ENCODE measurements around the gene PMM2. TPM values are rescaled to one million over a fixed set of nuclear protein-coding genes. Genes with fewer than 3 reads are reported as not detected.
A peak's percentile ranks its signal among the peaks of the same experiment; 100 is the strongest.

PMM2 gene
- total RNA-seq, 4 donors from 2014 or later, result 15.4 to 29.0 (median 20.3) TPM

- ATAC-seq, result no peak
- TF ChIP-seq POLR2AphosphoS5 (IDR thresholded peaks at IDR 0.05) (no peak), EP300 (IDR thresholded peaks at IDR 0.05) (no peak), CTCF (IDR thresholded peaks at IDR 0.05) (no peak)
- Histone ChIP-seq H3K36me3 (peaks cover 0 to 82% of the 10 kb centered on the region in 2 donors), H3K27ac (peak overlapping the region in 2 of 4 donors; percentile 4 to 7), H3K27me3 (no peaks in the 10 kb centered on the region), H3K9me3 (no peaks in the 10 kb centered on the region), H3K4me3 (no peak overlapping the region), H3K4me1 (peaks cover 0 to 10% (median 0%) of the 10 kb centered on the region in 3 donors)
- WGBS, 2 donors (ENCODE audit: low coverage in 1 of 2), result 58 to 71% methylated on average over 9 to 14 of the region's 16 CpGs
Observed at GRCh38 chr16:8892101-8892575, 94.5 kb downstream of the PMM2 start.

DNA sequence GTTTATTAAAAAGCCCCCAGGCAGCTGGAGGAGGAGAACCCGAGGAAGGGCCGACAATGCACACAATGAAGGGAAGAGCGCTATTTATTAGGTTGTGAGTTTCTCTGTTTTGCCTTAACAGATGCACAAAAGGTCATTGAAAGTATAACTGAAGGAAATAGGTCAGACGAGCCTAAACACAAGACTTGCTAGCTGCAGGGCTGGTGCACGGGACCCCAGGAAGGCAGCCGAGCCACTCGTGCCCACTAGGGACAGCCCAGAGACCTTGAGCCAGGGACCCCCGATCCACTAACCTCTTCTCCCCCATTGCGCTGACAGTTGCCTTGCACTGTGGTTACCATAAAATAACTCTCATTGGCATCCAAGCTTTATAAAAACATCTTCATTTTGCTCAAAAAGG, 95.8 kb downstream of the PMM2 start:
- 61 to 73% methylated on average over 7 of the region's 9 CpGs for WGBS, 2 donors (ENCODE audit: low coverage in 1 of 2)
- no peak for ATAC-seq
- Histone ChIP-seq H3K4me3 (no peak overlapping the region), H3K36me3 (peaks cover 0 to 94% of the 10 kb centered on the region in 2 donors), H3K9me3 (no peaks in the 10 kb centered on the region), H3K27me3 (no peaks in the 10 kb centered on the region), H3K27ac (no peak overlapping the region), H3K4me1 (peaks cover 0 to 1% (median 0%) of the 10 kb centered on the region in 3 donors)
- TF ChIP-seq POLR2A (IDR thresholded peaks at IDR 0.05) (no peak), EP300 (IDR thresholded peaks at IDR 0.05) (no peak), CTCF (IDR thresholded peaks at IDR 0.05) (no peak), POLR2AphosphoS5 (IDR thresholded peaks at IDR 0.05) (no peak)

DNA sequence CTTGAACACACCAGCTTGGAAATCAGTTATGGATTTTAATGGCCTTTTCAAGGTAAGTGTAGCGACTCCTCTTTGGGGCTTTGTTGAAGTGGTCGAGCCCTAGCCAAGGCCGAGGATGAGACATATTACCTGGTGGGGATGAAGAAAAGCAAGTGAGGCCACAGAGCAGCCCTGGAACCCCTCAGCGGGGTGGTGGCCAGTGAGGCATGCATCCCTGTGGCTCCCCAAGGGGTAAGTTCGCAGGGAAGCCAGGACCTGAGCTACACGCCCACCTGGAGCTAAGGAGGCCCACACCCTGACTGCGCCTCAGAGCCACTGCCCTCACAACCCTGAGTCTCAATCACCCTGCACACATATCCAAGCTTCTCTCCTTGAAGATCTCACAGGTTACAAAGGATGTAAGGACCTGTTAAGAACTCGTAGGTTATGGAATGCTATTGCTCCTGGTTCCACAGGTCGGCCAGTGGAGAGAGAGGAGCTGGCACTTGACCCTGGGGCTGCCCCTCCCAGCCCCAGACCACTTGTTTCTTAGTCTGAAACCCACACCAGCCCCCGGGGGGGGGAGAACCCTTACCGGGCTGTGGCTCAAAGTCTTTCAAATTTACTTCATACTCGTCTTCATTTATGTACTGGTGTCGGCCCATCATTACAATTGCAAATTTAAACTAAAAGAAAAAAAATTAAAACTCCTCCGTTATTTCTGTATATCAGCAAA, 96.5 kb downstream of the PMM2 start:
- peak in 1 of 2 donors; percentile 5 for TF ChIP-seq POLR2A (IDR thresholded peaks at IDR 0.05)
- TF ChIP-seq POLR2AphosphoS5 (IDR thresholded peaks at IDR 0.05), result no peak
- 78 to 85% methylated on average over 8 to 9 of the region's 14 CpGs for WGBS, 2 donors (ENCODE audit: low coverage in 1 of 2)
- no peak for ATAC-seq
- H3K27me3 ChIP-seq, result no peaks in the 10 kb centered on the region
- no peak overlapping the region for H3K4me3 ChIP-seq
- no peaks in the 10 kb centered on the region for H3K9me3 ChIP-seq
- H3K27ac ChIP-seq, result no peak overlapping the region
- H3K36me3 ChIP-seq, result peaks cover 0 to 100% of the 10 kb centered on the region in 2 donors
- no peaks in the 10 kb centered on the region for H3K4me1 ChIP-seq

GRCh38 chr16:8894736-8895334, 97.2 kb downstream of the PMM2 start:
- no peak overlapping the region for H3K4me3 ChIP-seq
- H3K9me3 ChIP-seq, result no peaks in the 10 kb centered on the region
- peaks cover 0 to 100% of the 10 kb centered on the region in 2 donors for H3K36me3 ChIP-seq
- 90 to 97% methylated on average over 11 to 13 of the region's 21 CpGs for WGBS, 2 donors (ENCODE audit: low coverage in 1 of 2)
- ATAC-seq, result no peak
- TF ChIP-seq POLR2A (IDR thresholded peaks at IDR 0.05) (no peak), POLR2AphosphoS5 (IDR thresholded peaks at IDR 0.05) (no peak), CTCF (IDR thresholded peaks at IDR 0.05) (no peak), EP300 (IDR thresholded peaks at IDR 0.05) (no peak)
- no peaks in the 10 kb centered on the region for H3K27me3 ChIP-seq
- H3K27ac ChIP-seq, result no peak overlapping the region
- no peaks in the 10 kb centered on the region for H3K4me1 ChIP-seq

GRCh38 chr16:8898660-8899318, 101.2 kb downstream of the PMM2 start:
- no peak overlapping the region for H3K4me3 ChIP-seq
- no peak for TF ChIP-seq POLR2A (IDR thresholded peaks at IDR 0.05)
- TF ChIP-seq EP300 (IDR thresholded peaks at IDR 0.05), result no peak
- no peak for TF ChIP-seq POLR2AphosphoS5 (IDR thresholded peaks at IDR 0.05)
- TF ChIP-seq CTCF (IDR thresholded peaks at IDR 0.05), result no peak
- H3K9me3 ChIP-seq, result no peaks in the 10 kb centered on the region
- H3K36me3 ChIP-seq, result peaks cover 6 to 100% of the 10 kb centered on the region in 2 donors
- 90 to 97% methylated on average over 2 to 3 of the region's 3 CpGs for WGBS, 2 donors (ENCODE audit: low coverage in 1 of 2)
- H3K27ac ChIP-seq, result no peak overlapping the region
- H3K4me1 ChIP-seq, result no peaks in the 10 kb centered on the region
- ATAC-seq, result no peak
- no peaks in the 10 kb centered on the region for H3K27me3 ChIP-seq

All from gastroesophageal sphincter (tissue), 4 donors.